ENCODE data around the gene DNAJB14. TPM values are rescaled to one million over a fixed set of nuclear protein-coding genes. Genes with fewer than 3 reads are reported as not detected.

Gene DNAJB14
- polyA plus RNA-seq, 1 of the 3 experiments (the other 2 are of a cell fraction): 23.8 TPM

DNA sequence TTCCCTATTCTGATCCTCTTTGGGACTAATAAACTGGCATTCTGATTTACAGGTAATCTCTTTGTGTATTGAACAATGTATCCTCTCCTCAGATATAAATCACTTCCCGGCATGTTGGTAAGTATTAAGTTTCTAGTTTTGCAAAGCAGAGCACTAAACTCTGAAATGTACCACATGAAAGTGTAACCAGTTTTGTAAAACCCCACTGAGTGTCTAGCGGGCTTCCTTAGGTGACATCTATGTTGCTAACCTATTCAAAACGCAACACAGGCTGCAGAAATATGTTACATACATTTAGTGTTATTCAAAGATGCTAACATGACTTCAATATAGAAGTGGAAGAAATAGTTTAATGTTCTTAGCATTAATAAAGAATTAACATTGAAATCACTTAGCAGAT lies 25.2 kb downstream of the DNAJB14 start:
- Histone ChIP-seq H3K36me3 (replicated peaks in 1 of 2; ENCODE audit: control insufficient read depth in 1 of 2, insufficient read depth in 2 of 2, low read length in 1 of 2) (peaks cover 68 to 79% of the 10 kb centered on the region in 2 experiments), H3K9ac (no peak overlapping the region), H3K9me3 (no peaks in the 10 kb centered on the region), H3K4me1 (ENCODE audit: control insufficient read depth in 1 of 2, insufficient read depth in 2 of 2, low read depth in 1 of 2, low read length in 1 of 2) (no peaks in the 10 kb centered on the region), H3K79me2 (ENCODE audit: insufficient read depth) (peaks cover 31% of the 10 kb centered on the region), H2AFZ (ENCODE audit: low read depth) (no peak overlapping the region), H4K20me1 (ENCODE audit: insufficient read depth) (no peaks in the 10 kb centered on the region), H3K27me3 (ENCODE audit: insufficient read depth) (no peaks in the 10 kb centered on the region), H3K27ac (ENCODE audit: low read depth in 2 of 2, low read length in 1 of 2) (no peak overlapping the region), H3F3A (replicated peaks; ENCODE audit: insufficient read depth) (peaks cover 11% of the 10 kb centered on the region), H3K4me3 (ENCODE audit: low read depth in 2 of 2, low read length in 1 of 2) (no peak overlapping the region), H3K9me2 (no peaks in the 10 kb centered on the region), H3K4me2 (no peak overlapping the region)
- CTCF ChIA-PET: interaction anchor here (0.8 kb wide), 1 partner anchor 18 kb away, joined by 3 read pairs; no protein-coding TSS in a partner anchor
- TF ChIP-seq YY1 (IDR thresholded peaks at IDR 0.05; ENCODE audit: low read depth) (no peak), MEF2A (IDR thresholded peaks at IDR 0.05; ENCODE audit: borderline replicate concordance, low read depth) (no peak), GABPA (IDR thresholded peaks at IDR 0.05; ENCODE audit: low read depth) (no peak), FOXJ3 (CRISPR knock-in tag; IDR thresholded peaks at IDR 0.05) (no peak), JUND (IDR thresholded peaks at IDR 0.05) (no peak), RAD21 (IDR thresholded peaks at IDR 0.05; ENCODE audit: low read length) (no peak), TAF1 (IDR thresholded peaks at IDR 0.05; ENCODE audit: borderline replicate concordance, low read depth, low read length) (no peak), MXI1 (IDR thresholded peaks at IDR 0.05; ENCODE audit: low read depth, low read length) (no peak), NFIC (IDR thresholded peaks at IDR 0.05; ENCODE audit: borderline replicate concordance) (no peak), MAX (IDR thresholded peaks at IDR 0.05; ENCODE audit: low read depth) (no peak), RFX5 (IDR thresholded peaks at IDR 0.05; ENCODE audit: low read length) (no peak), ZBTB33 (IDR thresholded peaks at IDR 0.05; ENCODE audit: borderline replicate concordance, low read depth) (no peak), FOSL2 (IDR thresholded peaks at IDR 0.05; ENCODE audit: borderline replicate concordance, low read depth) (no peak)
- TF ChIP-seq, protein P1, sequence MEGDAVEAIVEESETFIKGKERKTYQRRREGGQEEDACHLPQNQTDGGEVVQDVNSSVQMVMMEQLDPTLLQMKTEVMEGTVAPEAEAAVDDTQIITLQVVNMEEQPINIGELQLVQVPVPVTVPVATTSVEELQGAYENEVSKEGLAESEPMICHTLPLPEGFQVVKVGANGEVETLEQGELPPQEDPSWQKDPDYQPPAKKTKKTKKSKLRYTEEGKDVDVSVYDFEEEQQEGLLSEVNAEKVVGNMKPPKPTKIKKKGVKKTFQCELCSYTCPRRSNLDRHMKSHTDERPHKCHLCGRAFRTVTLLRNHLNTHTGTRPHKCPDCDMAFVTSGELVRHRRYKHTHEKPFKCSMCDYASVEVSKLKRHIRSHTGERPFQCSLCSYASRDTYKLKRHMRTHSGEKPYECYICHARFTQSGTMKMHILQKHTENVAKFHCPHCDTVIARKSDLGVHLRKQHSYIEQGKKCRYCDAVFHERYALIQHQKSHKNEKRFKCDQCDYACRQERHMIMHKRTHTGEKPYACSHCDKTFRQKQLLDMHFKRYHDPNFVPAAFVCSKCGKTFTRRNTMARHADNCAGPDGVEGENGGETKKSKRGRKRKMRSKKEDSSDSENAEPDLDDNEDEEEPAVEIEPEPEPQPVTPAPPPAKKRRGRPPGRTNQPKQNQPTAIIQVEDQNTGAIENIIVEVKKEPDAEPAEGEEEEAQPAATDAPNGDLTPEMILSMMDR (IDR thresholded peaks at IDR 0.05): no peak
- TF ChIP-seq, protein P2, sequence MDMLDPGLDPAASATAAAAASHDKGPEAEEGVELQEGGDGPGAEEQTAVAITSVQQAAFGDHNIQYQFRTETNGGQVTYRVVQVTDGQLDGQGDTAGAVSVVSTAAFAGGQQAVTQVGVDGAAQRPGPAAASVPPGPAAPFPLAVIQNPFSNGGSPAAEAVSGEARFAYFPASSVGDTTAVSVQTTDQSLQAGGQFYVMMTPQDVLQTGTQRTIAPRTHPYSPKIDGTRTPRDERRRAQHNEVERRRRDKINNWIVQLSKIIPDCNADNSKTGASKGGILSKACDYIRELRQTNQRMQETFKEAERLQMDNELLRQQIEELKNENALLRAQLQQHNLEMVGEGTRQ (IDR thresholded peaks at IDR 0.05; ENCODE audit: borderline replicate concordance, low read depth, low read length): no peak
- POLR2A ChIA-PET: no interaction called here
- WGBS (ENCODE audit: low lambda C conversion rate): 100% methylated on average over 3 of the region's 3 CpGs
- DNase-seq: no peak

Data from SK-N-SH (cell line).